ENCODE results near the gene UBE3B. TPM values are rescaled to one million over a fixed set of nuclear protein-coding genes. Genes with fewer than 3 reads are reported as not detected.

UBE3B gene
- total RNA-seq, 4 donors from 2014 or later, result 52.2 to 72.5 (median 65.5) TPM

DNA sequence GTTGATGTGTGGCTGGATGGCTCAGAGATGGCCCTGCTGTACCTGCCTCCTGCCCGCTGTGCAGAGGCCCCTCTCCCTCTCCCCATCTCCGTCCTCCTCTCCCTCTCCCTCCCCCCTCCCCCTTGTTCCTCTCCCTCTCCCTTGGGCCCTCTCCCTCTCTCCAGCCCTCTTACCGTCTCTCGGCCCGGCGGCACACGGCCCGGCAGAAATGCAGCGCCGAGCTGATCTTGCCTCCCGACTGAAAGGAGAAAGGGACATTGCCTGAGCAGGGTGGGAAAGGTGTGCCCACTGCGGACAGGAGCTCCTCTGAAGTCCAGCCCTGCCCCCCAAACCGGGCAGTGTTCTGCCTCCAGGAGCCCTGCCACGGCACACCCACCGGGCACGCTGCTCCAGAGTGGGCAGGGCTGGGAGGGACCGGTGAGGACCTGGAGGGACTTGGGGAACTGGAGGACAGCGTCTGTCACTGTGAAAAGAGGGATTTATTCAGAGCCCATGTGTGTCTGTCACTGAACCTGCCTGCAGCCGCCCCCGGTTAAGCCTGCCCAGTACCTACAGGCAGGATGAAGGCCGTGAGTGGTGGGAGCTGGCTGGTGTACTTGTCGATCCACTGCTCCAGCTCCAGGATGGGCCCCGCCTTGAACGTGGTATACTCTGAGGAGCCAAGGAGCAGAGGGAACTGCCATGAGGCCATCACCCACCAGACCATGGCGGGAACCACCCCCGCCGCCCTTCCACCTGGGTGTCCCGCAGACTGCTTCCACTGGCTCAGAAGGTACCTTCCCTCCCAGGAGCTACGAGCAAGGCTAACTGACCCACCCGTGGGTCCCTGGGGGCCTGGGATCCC lies 83.7 kb downstream of the UBE3B start:
- peaks cover 8 to 12% of the 10 kb centered on the region in 2 donors for H3K36me3 ChIP-seq
- no peaks in the 10 kb centered on the region for H3K27me3 ChIP-seq
- intact Hi-C loops (cut with DNase I), result no loop called here
- no peak for TF ChIP-seq POLR2A (IDR thresholded peaks at IDR 0.05)
- no peaks in the 10 kb centered on the region for H3K4me1 ChIP-seq
- no peaks in the 10 kb centered on the region for H3K9me3 ChIP-seq
- no peak for DNase-seq
- WGBS, 2 donors, result 84 to 85% methylated on average over 23 of the region's 30 CpGs
- H3K27ac ChIP-seq, result no peak overlapping the region
- no peak overlapping the region for H3K4me3 ChIP-seq (replicated peaks in 1 of 3)

DNA sequence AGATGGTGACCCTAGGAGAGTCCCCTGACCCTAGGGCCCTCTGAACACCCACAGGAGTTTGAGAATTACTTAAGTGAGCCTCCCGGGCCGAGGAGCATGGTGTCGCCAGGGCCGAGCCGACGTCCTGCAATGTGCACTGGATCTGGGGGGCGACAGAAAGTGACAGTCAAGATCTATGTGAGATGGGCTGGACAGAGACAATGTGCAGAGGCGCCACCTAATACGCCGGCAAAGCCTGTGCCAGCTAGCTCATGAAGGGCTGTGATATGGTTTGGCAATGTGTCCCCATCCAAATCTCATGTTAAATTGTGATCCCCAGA lies 84.2 kb downstream of the UBE3B start:
- no peak for DNase-seq
- no peak overlapping the region for H3K4me3 ChIP-seq (replicated peaks in 1 of 3)
- H3K27me3 ChIP-seq, result no peaks in the 10 kb centered on the region
- H3K4me1 ChIP-seq, result no peaks in the 10 kb centered on the region
- intact Hi-C loops (cut with DNase I), result no loop called here
- H3K27ac ChIP-seq, result no peak overlapping the region
- peaks cover 8 to 12% of the 10 kb centered on the region in 2 donors for H3K36me3 ChIP-seq
- H3K9me3 ChIP-seq, result no peaks in the 10 kb centered on the region
- TF ChIP-seq CTCF (IDR thresholded peaks at IDR 0.05) (no peak), POLR2A (IDR thresholded peaks at IDR 0.05) (no peak)
- WGBS, 2 donors, result 93 to 97% methylated on average over 5 to 10 of the region's 10 CpGs

GRCh38 chr12:109562871-109563270 lies 85.4 kb downstream of the UBE3B start:
- WGBS, 2 donors, result 86 to 90% methylated on average over 3 to 4 of the region's 4 CpGs
- Histone ChIP-seq H3K4me1 (no peaks in the 10 kb centered on the region), H3K9me3 (no peaks in the 10 kb centered on the region), H3K27ac (no peak overlapping the region), H3K36me3 (peaks cover 13 to 19% of the 10 kb centered on the region in 2 donors), H3K4me3 (replicated peaks in 1 of 3) (no peak overlapping the region), H3K27me3 (no peaks in the 10 kb centered on the region)
- intact Hi-C loops (cut with DNase I), result no loop called here
- TF ChIP-seq POLR2A (IDR thresholded peaks at IDR 0.05), result no peak
- TF ChIP-seq CTCF (IDR thresholded peaks at IDR 0.05), result no peak
- DNase-seq, result no peak

DNA sequence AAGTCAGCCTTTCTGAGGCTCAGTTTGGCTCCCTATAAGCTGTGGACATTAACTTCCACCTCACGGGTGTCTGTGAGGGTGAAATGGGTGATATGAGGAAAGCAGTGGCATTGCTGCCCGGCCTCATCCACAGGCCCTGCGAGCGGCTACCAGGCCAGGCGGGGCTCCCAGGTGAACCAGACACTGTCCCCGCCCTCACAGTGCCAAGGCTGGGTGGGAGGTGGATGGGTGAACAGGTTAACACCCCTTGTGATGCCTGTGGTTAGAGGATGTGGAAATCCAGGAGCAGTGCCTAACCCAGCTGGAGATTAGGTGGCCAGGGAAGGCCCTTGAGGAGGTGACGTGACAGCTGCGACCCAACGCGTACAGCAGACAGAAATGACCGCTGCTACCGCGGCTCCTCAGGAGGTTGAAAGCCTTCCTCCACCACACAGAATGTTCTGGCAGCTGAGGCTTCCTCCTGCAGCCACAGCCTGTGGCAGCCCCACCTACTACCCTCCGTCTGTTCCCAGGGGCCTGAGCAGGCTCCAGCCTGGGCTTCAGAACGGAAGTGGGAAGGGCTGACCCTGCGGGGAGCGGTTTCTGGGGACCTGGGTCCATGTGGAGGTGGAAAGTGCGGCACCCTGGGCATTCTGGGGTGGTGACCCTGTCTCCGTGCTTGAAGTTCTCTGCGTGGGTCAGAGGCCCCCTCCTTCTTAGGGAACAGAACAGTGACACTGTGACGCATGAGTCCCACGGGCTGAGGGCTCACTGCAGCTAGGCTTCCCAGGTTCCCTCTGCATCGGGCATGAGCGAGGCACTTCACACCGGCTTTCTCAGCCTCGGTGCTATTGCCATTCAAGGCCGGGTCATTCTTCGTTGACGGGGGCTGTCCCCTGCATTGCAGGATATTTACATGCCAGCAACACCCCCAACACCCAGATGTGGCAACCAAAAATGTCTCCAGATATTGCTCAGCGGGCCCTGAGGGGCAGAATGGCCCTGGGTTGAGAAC lies 86.2 kb downstream of the UBE3B start:
- WGBS, 2 donors, result 83 to 92% methylated on average over 21 to 22 of the region's 30 CpGs
- peaks cover 19 to 20% of the 10 kb centered on the region in 2 donors for H3K36me3 ChIP-seq
- H3K27ac ChIP-seq, result no peak overlapping the region
- no peaks in the 10 kb centered on the region for H3K9me3 ChIP-seq
- no peak overlapping the region for H3K4me3 ChIP-seq (replicated peaks in 1 of 3)
- no peaks in the 10 kb centered on the region for H3K27me3 ChIP-seq
- H3K4me1 ChIP-seq, result no peaks in the 10 kb centered on the region
- TF ChIP-seq CTCF (IDR thresholded peaks at IDR 0.05) (no peak), POLR2A (IDR thresholded peaks at IDR 0.05) (no peak)
- no peak for DNase-seq
- intact Hi-C loops (cut with DNase I), result no loop called here

- DNase-seq, result no peak
- WGBS, 2 donors, result 95 to 98% methylated on average over 6 to 8 of the region's 8 CpGs
- Histone ChIP-seq H3K27ac (no peak overlapping the region), H3K36me3 (peaks cover 23 to 27% of the 10 kb centered on the region in 2 donors), H3K4me3 (replicated peaks in 1 of 3) (no peak overlapping the region), H3K9me3 (no peaks in the 10 kb centered on the region), H3K27me3 (no peaks in the 10 kb centered on the region), H3K4me1 (no peaks in the 10 kb centered on the region)
- no peak for TF ChIP-seq POLR2A (IDR thresholded peaks at IDR 0.05)
- no peak for TF ChIP-seq CTCF (IDR thresholded peaks at IDR 0.05)
- intact Hi-C loops (cut with DNase I), result no loop called here
Measured at GRCh38 chr12:109566424-109566823, 89.0 kb downstream of the UBE3B start.
